Esophagus muscularis mucosa (tissue), 4 donors: ENCODE results near the gene EVI5L. TPM values are rescaled to one million over a fixed set of nuclear protein-coding genes. Genes with fewer than 3 reads are reported as not detected.

Source experiments
- DNase-seq: peaks from one replicate; pipeline ENCODE4 v3.0.0-alpha.2; 2017; ENCODE audit errors: extremely low spot score
- H3K27ac ChIP-seq, 4 donors: fragments of 200-600 bp; sonication (generic); replicated peaks in 1 of 4; 1 replicate in 3 of 4; 2 replicates in 1 of 4; pipeline ENCODE4 v1.5.1; 2016 to 2019; ENCODE audit warnings: mild to moderate bottlenecking in 1 of 4
- H3K27me3 ChIP-seq, 4 donors: fragments of 200-600 bp; sonication (generic); one replicate each; pipeline versions ENCODE4 v1.5.1 to v1.6.0; 2016 to 2019
- H3K36me3 ChIP-seq, 4 donors: fragments of 200-600 bp; sonication (generic); one replicate each; pipeline ENCODE4 v1.5.1; 2016 to 2019
- H3K4me1 ChIP-seq, 4 donors: fragments of 200-600 bp; sonication (generic); one replicate each; pipeline ENCODE4 v1.5.1; 2016 to 2019
- H3K4me3 ChIP-seq, 4 donors: fragments of 200-600 bp; sonication (generic); 1 replicate in 2 of 4; 2 replicates in 2 of 4; pipeline ENCODE4 v1.5.1; 2016 to 2019; ENCODE audit warnings: mild to moderate bottlenecking in 4 of 4, moderate library complexity in 1 of 4
- H3K9me3 ChIP-seq, 4 donors: fragments of 200-600 bp; sonication (generic); 1 replicate in 3 of 4; 2 replicates in 1 of 4; pipeline ENCODE4 v1.5.1; 2016 to 2019
- EP300 ChIP-seq: sonication (generic); formaldehyde crosslinking; IDR thresholded peaks from one replicate; pipeline ENCODE4 v1.6.1; 2017; ENCODE audit warnings: antibody characterized with exemption
- POLR2A ChIP-seq: fragments of 450-650 bp; IDR thresholded peaks from one replicate; pipeline ENCODE4 v1.6.1; 2017; ENCODE audit warnings: antibody characterized with exemption, moderate library complexity, mild to moderate bottlenecking, low read depth
- POLR2AphosphoS5 ChIP-seq, 2 donors: sonication (generic); formaldehyde crosslinking; IDR thresholded peaks; one replicate each; pipeline ENCODE4 v1.6.1; 2017; ENCODE audit warnings: antibody characterized with exemption in 2 of 2
- WGBS: methylation state at CpG from one replicate; pipeline ENCODE4 v1.1.5; 2018; 5-methylcytosine and 5-hydroxymethylcytosine counted together
- intact Hi-C: fragments of 100-400 bp; cut with DNase I; formaldehyde crosslinking; loops from one replicate; pipeline ENCODE4 v1.15.1; 2023
- total RNA-seq, 4 donors: library from RNA; depleted of rRNA; stranded (reverse); fragments of >200 nt; gene quantifications; one replicate each; pipeline versions ENCODE4 v1.1.0 to v1.2.1, GENCODE V29; 2016
- TF ChIP-seq, protein P1 (sequence below), 3 experiments: fragments of 200-600 bp in 2 of 3; fragments of 450-650 bp in 1 of 3; sonication (generic) in 2 of 3; IDR thresholded peaks; one replicate each; pipeline ENCODE4 v1.5.1; 2017 to 2019; ENCODE audit warnings: antibody characterized with exemption in 3 of 3, mild to moderate bottlenecking in 2 of 3, moderate library complexity in 1 of 3

Gene EVI5L
- total RNA-seq, 4 donors from 2014 or later, result 19.9 to 42.0 (median 29.2) TPM

DNA sequence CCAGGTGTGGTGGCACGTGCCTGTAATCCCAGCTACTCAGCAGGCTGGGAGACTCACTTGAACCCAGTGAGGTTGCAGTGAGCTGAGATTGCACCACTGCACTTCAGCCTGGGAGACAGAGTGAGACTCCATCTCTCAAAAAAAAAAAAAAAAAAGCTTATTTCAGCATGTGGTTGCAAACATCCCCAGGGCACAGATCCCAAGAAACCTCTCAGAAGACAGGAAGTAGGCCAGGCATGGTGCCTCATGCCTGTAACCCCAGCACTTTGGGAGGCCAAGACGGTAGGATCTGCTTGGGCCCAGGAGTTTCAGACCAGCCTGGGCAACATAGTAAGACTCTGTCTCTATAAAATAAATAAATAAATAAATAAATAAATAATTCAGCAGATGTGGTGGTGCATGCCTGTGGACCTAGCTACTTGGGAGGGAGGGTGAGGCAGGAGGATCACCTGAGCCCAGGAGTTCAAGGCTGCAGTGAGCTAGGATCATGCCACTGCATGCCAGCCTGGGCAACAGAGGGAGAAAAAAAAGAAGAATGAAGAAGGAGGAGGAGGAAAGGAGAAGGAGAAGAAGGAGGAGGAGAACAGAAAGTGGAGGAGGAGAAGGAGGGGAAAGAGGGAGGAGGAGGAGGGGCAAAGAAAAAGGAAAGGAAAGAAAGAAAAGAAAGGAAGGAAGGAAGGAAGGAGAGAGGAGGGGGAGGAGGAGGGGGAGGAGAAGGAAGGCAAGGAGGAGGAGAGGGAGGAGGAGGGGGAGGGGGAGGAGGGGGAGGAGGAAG is 54.0 kb downstream of the EVI5L start:
- no peak for DNase-seq
- H3K4me1 ChIP-seq, result peaks cover 5 to 8% (median 7%) of the 10 kb centered on the region in 4 donors
- no peak overlapping the region for H3K27ac ChIP-seq
- H3K4me3 ChIP-seq, result no peak overlapping the region
- no peaks in the 10 kb centered on the region for H3K36me3 ChIP-seq
- H3K9me3 ChIP-seq, result no peaks in the 10 kb centered on the region
- peaks cover 0 to 28% (median 10%) of the 10 kb centered on the region in 4 donors for H3K27me3 ChIP-seq
- 87% methylated on average over 2 of the region's 2 CpGs for WGBS
- TF ChIP-seq POLR2AphosphoS5 (IDR thresholded peaks at IDR 0.05), result no peak
- TF ChIP-seq, protein P1, sequence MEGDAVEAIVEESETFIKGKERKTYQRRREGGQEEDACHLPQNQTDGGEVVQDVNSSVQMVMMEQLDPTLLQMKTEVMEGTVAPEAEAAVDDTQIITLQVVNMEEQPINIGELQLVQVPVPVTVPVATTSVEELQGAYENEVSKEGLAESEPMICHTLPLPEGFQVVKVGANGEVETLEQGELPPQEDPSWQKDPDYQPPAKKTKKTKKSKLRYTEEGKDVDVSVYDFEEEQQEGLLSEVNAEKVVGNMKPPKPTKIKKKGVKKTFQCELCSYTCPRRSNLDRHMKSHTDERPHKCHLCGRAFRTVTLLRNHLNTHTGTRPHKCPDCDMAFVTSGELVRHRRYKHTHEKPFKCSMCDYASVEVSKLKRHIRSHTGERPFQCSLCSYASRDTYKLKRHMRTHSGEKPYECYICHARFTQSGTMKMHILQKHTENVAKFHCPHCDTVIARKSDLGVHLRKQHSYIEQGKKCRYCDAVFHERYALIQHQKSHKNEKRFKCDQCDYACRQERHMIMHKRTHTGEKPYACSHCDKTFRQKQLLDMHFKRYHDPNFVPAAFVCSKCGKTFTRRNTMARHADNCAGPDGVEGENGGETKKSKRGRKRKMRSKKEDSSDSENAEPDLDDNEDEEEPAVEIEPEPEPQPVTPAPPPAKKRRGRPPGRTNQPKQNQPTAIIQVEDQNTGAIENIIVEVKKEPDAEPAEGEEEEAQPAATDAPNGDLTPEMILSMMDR (IDR thresholded peaks at IDR 0.05), result no peak
- no peak for TF ChIP-seq POLR2A
- no peak for TF ChIP-seq EP300
- intact Hi-C loops, result no loop called here

DNA sequence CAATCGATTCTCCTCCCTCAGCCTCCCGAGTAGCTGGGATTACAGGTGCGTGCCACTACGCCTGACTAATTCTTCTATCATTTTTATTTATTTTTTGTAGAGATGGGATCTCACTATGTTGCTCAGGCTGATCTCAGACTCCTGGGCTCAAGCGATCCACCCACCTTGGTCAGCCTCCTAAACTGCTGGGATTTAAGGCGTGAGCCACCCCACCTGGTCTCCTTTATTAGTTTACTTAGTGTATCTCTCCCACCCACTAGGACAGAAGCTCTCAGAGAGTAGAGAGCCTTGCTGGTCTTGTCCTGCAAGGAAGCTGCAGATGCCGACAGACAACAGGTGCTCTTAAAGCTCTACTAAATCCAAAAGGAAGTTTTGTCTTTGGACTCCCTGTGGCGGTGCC is 55.8 kb downstream of the EVI5L start:
- TF ChIP-seq, protein P1 (IDR thresholded peaks at IDR 0.05), result no peak
- TF ChIP-seq POLR2AphosphoS5 (IDR thresholded peaks at IDR 0.05), result no peak
- no peak for TF ChIP-seq EP300
- TF ChIP-seq POLR2A, result no peak
- no peak overlapping the region for H3K27ac ChIP-seq
- H3K4me3 ChIP-seq, result no peak overlapping the region
- H3K4me1 ChIP-seq, result peaks cover 5 to 8% (median 7%) of the 10 kb centered on the region in 4 donors
- DNase-seq, result no peak
- H3K27me3 ChIP-seq, result peaks cover 0 to 31% (median 10%) of the 10 kb centered on the region in 4 donors
- 88% methylated on average over 8 of the region's 8 CpGs for WGBS
- intact Hi-C loops, result no loop called here
- no peaks in the 10 kb centered on the region for H3K9me3 ChIP-seq
- no peaks in the 10 kb centered on the region for H3K36me3 ChIP-seq

DNA sequence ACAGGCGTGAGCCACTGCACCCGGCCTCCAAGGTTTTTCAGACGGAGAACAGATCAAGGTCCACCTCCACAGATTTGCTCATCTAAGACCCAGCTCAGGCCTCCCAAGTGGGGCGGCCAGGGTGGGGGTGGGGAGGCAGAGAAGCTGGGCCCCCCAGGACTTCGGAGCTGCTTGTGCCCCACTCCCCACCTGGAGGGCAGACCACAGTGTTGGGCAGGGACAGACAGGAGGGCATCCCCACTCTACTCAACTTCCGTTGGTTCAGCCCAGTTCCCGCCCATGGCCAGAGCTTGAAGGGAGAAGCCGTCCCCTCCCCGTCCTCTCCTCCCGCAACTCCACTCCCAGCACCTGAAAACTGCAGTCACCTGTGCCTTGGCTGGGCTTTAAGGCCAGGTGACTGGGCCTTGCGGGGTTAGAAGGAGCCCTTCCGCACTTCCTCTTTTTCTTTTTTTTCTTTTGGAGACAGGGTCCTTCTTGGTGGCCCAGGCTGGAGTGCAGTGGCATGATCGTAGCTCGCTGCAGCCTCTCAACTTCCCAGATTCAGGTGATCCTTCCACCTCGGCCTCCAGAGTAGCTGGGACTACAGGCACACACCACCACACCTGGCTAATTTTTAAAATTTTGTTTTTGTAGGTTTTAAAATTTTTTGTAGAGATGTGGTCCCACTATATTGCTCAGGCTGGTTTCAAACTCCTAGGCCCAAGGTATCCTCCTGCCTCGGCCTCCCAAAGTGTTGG is 57.6 kb downstream of the EVI5L start:
- TF ChIP-seq EP300 (no peak), POLR2A (no peak), POLR2AphosphoS5 (IDR thresholded peaks at IDR 0.05) (no peak)
- TF ChIP-seq, protein P1 (IDR thresholded peaks at IDR 0.05), result no peak
- DNase-seq, result no peak
- no peaks in the 10 kb centered on the region for H3K36me3 ChIP-seq
- no peak overlapping the region for H3K4me3 ChIP-seq
- WGBS, result 83% methylated on average over 15 of the region's 16 CpGs
- H3K27me3 ChIP-seq, result peaks cover 0 to 38% (median 10%) of the 10 kb centered on the region in 4 donors
- intact Hi-C loops, result no loop called here
- peaks cover 5 to 8% (median 7%) of the 10 kb centered on the region in 4 donors for H3K4me1 ChIP-seq
- H3K9me3 ChIP-seq, result no peaks in the 10 kb centered on the region
- no peak overlapping the region for H3K27ac ChIP-seq

DNA sequence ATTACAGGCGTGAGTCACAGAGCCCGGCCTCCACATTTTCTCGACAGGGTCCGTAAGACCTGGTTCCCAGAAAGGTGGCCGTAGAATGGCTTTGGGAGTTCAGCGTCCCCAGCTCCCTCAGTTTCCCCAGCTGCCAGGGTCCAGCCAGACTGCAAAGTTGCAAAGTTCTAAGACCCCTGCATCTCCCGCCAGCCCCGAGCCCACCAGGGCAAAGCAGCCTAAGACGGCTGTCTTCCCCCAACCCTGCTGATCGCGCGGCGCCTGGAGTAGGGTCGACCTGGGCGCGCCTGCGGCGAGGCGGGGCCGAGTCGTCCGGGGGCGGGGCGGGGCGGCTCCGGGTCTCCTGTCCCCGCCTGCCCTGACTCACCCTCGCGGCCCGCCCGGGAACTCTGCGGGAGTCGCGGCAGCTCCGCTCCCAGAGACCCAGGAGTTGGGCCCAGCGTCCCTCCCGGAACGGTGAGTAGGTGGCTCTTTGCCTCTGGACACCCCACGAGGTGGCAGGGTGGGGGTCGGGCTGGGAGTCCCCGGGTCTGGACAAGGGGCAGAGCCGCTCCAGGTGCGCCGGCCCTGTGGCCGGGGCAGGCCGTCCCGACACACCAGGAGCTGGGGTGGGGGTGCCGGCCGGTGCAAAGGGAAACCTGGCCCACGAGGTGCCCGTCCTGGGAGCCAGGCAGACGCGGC is 58.3 kb downstream of the EVI5L start, which contains the start of gene LRRC8E:
Gene LRRC8E, plus strand, starts transcription at position 366 of the 681 bp plus-strand sequence. CDS start 7,094 bp downstream, outside the sequence.
- Histone ChIP-seq H3K9me3 (no peaks in the 10 kb centered on the region), H3K4me1 (peaks cover 5 to 8% (median 7%) of the 10 kb centered on the region in 4 donors), H3K4me3 (peak within 1 kb of the TSS; percentile 36 to 55 (median 42)), H3K27me3 (peaks cover 0 to 46% (median 10%) of the 10 kb centered on the region in 4 donors), H3K27ac (no peak within 1 kb of the TSS), H3K36me3 (no peaks in the 10 kb centered on the region)
- TF ChIP-seq, protein P1 (IDR thresholded peaks at IDR 0.05), result no peak
- no peak for TF ChIP-seq POLR2A
- intact Hi-C loops, result no loop called here
- 32% methylated on average over 20 of the region's 53 CpGs for WGBS
- DNase-seq, result no peak
